Effector memory CD4-positive, alpha-beta T cell (primary cell): ENCODE measurements around the gene CISD2.
"Not testable (repeated sequence)": the region's sequence is repeated elsewhere in the genome, so short reads cannot be mapped to it uniquely, and the experiment has no call there.

Experiments
- DNase-seq, 3 donors: peaks; one replicate each; pipeline ENCODE4 v3.0.0-alpha.2; 2020
- H3K27ac ChIP-seq: 2 replicates; pipeline ENCODE4 v1.7.0; 2013; ENCODE audit warnings: mild to moderate bottlenecking, low read length, moderate library complexity; ENCODE audit not compliant: insufficient read depth, poor library complexity, severe bottlenecking
- H3K27me3 ChIP-seq: replicated peaks from 2 replicates; pipeline ENCODE4 v1.7.0; 2013; ENCODE audit warnings: mild to moderate bottlenecking, low read length; ENCODE audit not compliant: insufficient read depth, control insufficient read depth, poor library complexity, severe bottlenecking
- H3K36me3 ChIP-seq: 2 replicates; pipeline ENCODE4 v1.7.0; 2013; ENCODE audit warnings: mild to moderate bottlenecking, low read length, moderate library complexity; ENCODE audit not compliant: control insufficient read depth, insufficient read depth
- H3K4me1 ChIP-seq: 2 replicates; pipeline ENCODE4 v1.7.0; 2013; ENCODE audit warnings: low read length, mild to moderate bottlenecking; ENCODE audit not compliant: control insufficient read depth, insufficient read depth, poor library complexity, severe bottlenecking
- H3K4me3 ChIP-seq: 2 replicates; pipeline ENCODE4 v1.7.0; 2013; ENCODE audit warnings: low read length, low read depth, mild to moderate bottlenecking; ENCODE audit not compliant: insufficient read depth, poor library complexity, severe bottlenecking
- H3K9me3 ChIP-seq: 2 replicates; pipeline ENCODE4 v1.7.0; 2013; ENCODE audit warnings: mild to moderate bottlenecking, low read length, moderate library complexity; ENCODE audit not compliant: control insufficient read depth
- total RNA-seq, 3 donors: gene quantifications; one replicate each; lab custom pipeline; 2026; lab: John Stamatoyannopoulos, UW

CISD2 gene
- 14.9 to 21.6 (median 16.2) reads per million in 3 donors for total RNA-seq

GRCh38 chr4:102868781-102869568 is at the start of gene CISD2:
Gene CISD2, plus strand, starts transcription at chr4:102868992. Its CDS starts 93 bp downstream, at chr4:102869085.
- Histone ChIP-seq H3K27ac (peak within 1 kb of the TSS; percentile 92), H3K4me1 (no peaks in the 10 kb centered on the region), H3K9me3 (no peaks in the 10 kb centered on the region), H3K36me3 (no peaks in the 10 kb centered on the region), H3K4me3 (peak within 1 kb of the TSS; percentile 64), H3K27me3 (no peaks in the 10 kb centered on the region)
- peak; percentile 80 to 87 (median 84) for DNase-seq

- H3K4me1 ChIP-seq = peaks cover 44% of the 10 kb centered on the region
- DNase-seq, H3K27me3 ChIP-seq, H3K9me3 ChIP-seq: not testable (repeated sequence)
- H3K27ac ChIP-seq = peak overlapping the region; percentile 58
- H3K36me3 ChIP-seq = peaks cover 15% of the 10 kb centered on the region
- H3K4me3 ChIP-seq = peak overlapping the region; percentile 35
Observed at GRCh38 chr4:102819100-102819499, 49.7 kb upstream of the CISD2 start.

- H3K27ac ChIP-seq = peak overlapping the region; percentile 58
- no peaks in the 10 kb centered on the region for H3K27me3 ChIP-seq
- peak overlapping the region; percentile 35 for H3K4me3 ChIP-seq
- peaks cover 15% of the 10 kb centered on the region for H3K36me3 ChIP-seq
- peak in 1 of 3 donors; percentile 35 for DNase-seq
- no peaks in the 10 kb centered on the region for H3K9me3 ChIP-seq
- peaks cover 47% of the 10 kb centered on the region for H3K4me1 ChIP-seq
Observed at GRCh38 chr4:102819588-102820365, 49.0 kb upstream of the CISD2 start.

GRCh38 chr4:102823464-102823863 is 45.3 kb upstream of the CISD2 start:
- H3K9me3 ChIP-seq = no peaks in the 10 kb centered on the region
- peak overlapping the region; percentile 85 for H3K4me3 ChIP-seq
- no peaks in the 10 kb centered on the region for H3K27me3 ChIP-seq
- peaks cover 4% of the 10 kb centered on the region for H3K36me3 ChIP-seq
- DNase-seq = no peak
- peaks cover 24% of the 10 kb centered on the region for H3K4me1 ChIP-seq
- H3K27ac ChIP-seq = peak overlapping the region; percentile 47

GRCh38 chr4:102823897-102824296 is 44.9 kb upstream of the CISD2 start:
- DNase-seq = no peak
- Histone ChIP-seq H3K27ac (peak overlapping the region; percentile 47), H3K4me1 (peaks cover 20% of the 10 kb centered on the region), H3K27me3 (no peaks in the 10 kb centered on the region), H3K4me3 (peak overlapping the region; percentile 85), H3K36me3 (peaks cover 4% of the 10 kb centered on the region), H3K9me3 (no peaks in the 10 kb centered on the region)

GRCh38 chr4:102824398-102824797 is 44.4 kb upstream of the CISD2 start:
- Histone ChIP-seq H3K4me1 (peaks cover 19% of the 10 kb centered on the region), H3K4me3 (peak overlapping the region; percentile 85), H3K9me3 (no peaks in the 10 kb centered on the region), H3K36me3 (peaks cover 4% of the 10 kb centered on the region), H3K27me3 (no peaks in the 10 kb centered on the region), H3K27ac (peak overlapping the region; percentile 100)
- DNase-seq = no peak

GRCh38 chr4:102825261-102826091 is 43.3 kb upstream of the CISD2 start:
- Histone ChIP-seq H3K4me3 (peak overlapping the region; percentile 85), H3K27ac (peak overlapping the region; percentile 100), H3K9me3 (no peaks in the 10 kb centered on the region), H3K27me3 (no peaks in the 10 kb centered on the region), H3K36me3 (peaks cover 4% of the 10 kb centered on the region), H3K4me1 (peaks cover 17% of the 10 kb centered on the region)
- DNase-seq = peak in 2 of 3 donors; percentile 5 to 11

- no peaks in the 10 kb centered on the region for H3K9me3 ChIP-seq
- H3K4me1 ChIP-seq = peaks cover 11% of the 10 kb centered on the region
- H3K4me3 ChIP-seq = peak overlapping the region; percentile 85
- no peaks in the 10 kb centered on the region for H3K27me3 ChIP-seq
- peaks cover 4% of the 10 kb centered on the region for H3K36me3 ChIP-seq
- H3K27ac ChIP-seq = peak overlapping the region; percentile 100
- DNase-seq = no peak
Observed at GRCh38 chr4:102826105-102826889, 42.5 kb upstream of the CISD2 start.
